Kidney epithelial cell (primary cell): ENCODE results near the gene TRIM44. TPM values are rescaled to one million over a fixed set of nuclear protein-coding genes. Genes with fewer than 3 reads are reported as not detected.

Source experiments
- DNase-seq: peaks from one replicate; pipeline ENCODE4 v3.0.0-alpha.2; 2010; ENCODE audit warnings: low read depth
- H3K27me3 ChIP-seq: 2 replicates; pipeline ENCODE4 v1.6.0; 2011; ENCODE audit warnings: low read length; ENCODE audit not compliant: control insufficient read depth, insufficient read depth
- H3K36me3 ChIP-seq: 2 replicates; pipeline ENCODE4 v1.5.1; 2011; ENCODE audit warnings: low read length; ENCODE audit not compliant: control insufficient read depth, insufficient read depth
- H3K4me3 ChIP-seq: 2 replicates; pipeline ENCODE4 v1.5.1; 2011; ENCODE audit warnings: low read depth, mild to moderate bottlenecking, control low read depth, low read length
- CTCF ChIP-seq: IDR thresholded peaks from 2 replicates; pipeline ENCODE4 v1.5.1; 2011; ENCODE audit warnings: mild to moderate bottlenecking, moderate library complexity, low read length, control low read depth, inconsistent platforms; ENCODE audit not compliant: insufficient read depth, poor library complexity, severe bottlenecking
- total RNA-seq: library from RNA; depleted of rRNA; stranded (reverse); fragments of >200 nt; gene quantifications from 2 replicates; pipeline ENCODE4 v1.2.3, GENCODE V29; 2015

The TRIM44 gene
- total RNA-seq, result 40.9 and 56.7 TPM in 2 replicates

GRCh38 chr11:35662649-35663407 lies at the start of gene TRIM44:
Gene TRIM44, plus strand, starts transcription at chr11:35662775. Its CDS starts 337 bp downstream, at chr11:35663112.
- no peak for TF ChIP-seq CTCF
- no peaks in the 10 kb centered on the region for H3K27me3 ChIP-seq
- H3K36me3 ChIP-seq, result no peaks in the 10 kb centered on the region
- H3K4me3 ChIP-seq, result peak within 1 kb of the TSS; percentile 69
- peak; percentile 41 for DNase-seq

GRCh38 chr11:35614939-35615569 lies 47.5 kb upstream of the TRIM44 start:
- no peak for DNase-seq

GRCh38 chr11:35615921-35616900 lies 46.4 kb upstream of the TRIM44 start:
- no peak overlapping the region for H3K4me3 ChIP-seq
- DNase-seq, result no peak
- peak; percentile 50 for TF ChIP-seq CTCF
- peaks cover 1% of the 10 kb centered on the region for H3K27me3 ChIP-seq
- H3K36me3 ChIP-seq, result no peaks in the 10 kb centered on the region

More at GRCh38 chr11:35614939-35615569, 47.5 kb upstream of the TRIM44 start:
- TF ChIP-seq CTCF, result no peak
- H3K27me3 ChIP-seq, result peaks cover 4% of the 10 kb centered on the region
- H3K36me3 ChIP-seq, result no peaks in the 10 kb centered on the region
- no peak overlapping the region for H3K4me3 ChIP-seq

GRCh38 chr11:35617316-35617686 lies 45.3 kb upstream of the TRIM44 start:
- TF ChIP-seq CTCF, result no peak
- no peaks in the 10 kb centered on the region for H3K27me3 ChIP-seq
- no peaks in the 10 kb centered on the region for H3K36me3 ChIP-seq
- no peak for DNase-seq
- no peak overlapping the region for H3K4me3 ChIP-seq

- no peaks in the 10 kb centered on the region for H3K27me3 ChIP-seq
- peak within 1 kb of the TSS; percentile 63 for H3K4me3 ChIP-seq
- TF ChIP-seq CTCF, result no peak
- H3K36me3 ChIP-seq, result no peaks in the 10 kb centered on the region
- no peak for DNase-seq
Measured at GRCh38 chr11:35617687-35618496, 44.7 kb upstream of the TRIM44 start, which contains the start of gene FJX1. Gene FJX1, plus strand, starts transcription at chr11:35618460. Its CDS starts 177 bp downstream, at chr11:35618637.
